Spleen (tissue), 7 donors: ENCODE measurements around the gene LCP2.

ENCODE experiments used
- POLR2A ChIP-seq, 3 donors: fragments of 450-650 bp; IDR thresholded peaks; one replicate each; pipeline ENCODE4 v1.5.1; 2017; ENCODE audit warnings: antibody characterized with exemption in 3 of 3, mild to moderate bottlenecking in 1 of 3
- POLR2AphosphoS5 ChIP-seq, 3 donors: sonication (generic); formaldehyde crosslinking; IDR thresholded peaks; one replicate each; pipeline ENCODE4 v1.5.1; 2017; ENCODE audit warnings: antibody characterized with exemption in 3 of 3
- TF ChIP-seq, protein P1 (sequence below), 11 experiments: fragments of 200-600 bp in 7 of 11; fragments of 450-650 bp in 4 of 11; sonication (generic) in 4 of 11; IDR thresholded peaks in 8 of 11; conservative IDR thresholded peaks in 3 of 11; 1 replicate in 7 of 11; 2 replicates in 4 of 11; pipeline versions ENCODE4 v1.4.0 to v1.8.0; 2016 to 2021; ENCODE audit warnings: antibody characterized with exemption in 11 of 11, inconsistent platforms in 4 of 11, mild to moderate bottlenecking in 1 of 11
- donor health status: DM: no; HTN: no; CAD: no; lungs with moderate emphysema.
- donor health status: DM: no; HTN: no; CAD: no.
- donor health status: DM: no; HTN: no; CAD: no.

DNA sequence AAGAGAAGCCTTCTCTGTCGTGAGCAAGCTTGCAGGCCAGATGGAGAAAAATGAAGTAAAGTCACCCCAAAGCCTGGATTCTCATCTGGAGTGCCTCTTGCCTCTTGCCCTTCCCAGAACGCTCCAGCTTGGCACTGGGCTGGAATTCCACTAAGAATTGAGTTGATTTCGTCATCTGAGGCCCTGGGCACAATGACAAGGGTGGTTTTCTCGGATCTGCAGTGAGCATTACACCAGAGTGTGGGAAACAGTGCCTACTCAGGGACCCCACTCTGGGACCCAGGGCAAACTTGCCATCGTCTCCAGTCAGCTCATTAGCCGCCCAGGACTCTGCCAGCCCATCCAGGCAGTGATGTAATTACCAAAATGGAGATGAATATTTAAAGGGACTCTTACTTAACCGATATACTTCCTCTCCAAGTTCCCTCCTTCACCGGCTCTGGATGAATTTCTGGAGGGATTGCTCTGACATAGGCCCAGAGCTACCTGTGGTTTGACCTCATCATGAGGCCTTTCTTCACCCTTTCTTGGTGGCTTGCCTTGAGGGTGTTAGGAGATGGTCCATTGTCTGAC, 44.7 kb upstream of the LCP2 start:
- TF ChIP-seq, protein P1, sequence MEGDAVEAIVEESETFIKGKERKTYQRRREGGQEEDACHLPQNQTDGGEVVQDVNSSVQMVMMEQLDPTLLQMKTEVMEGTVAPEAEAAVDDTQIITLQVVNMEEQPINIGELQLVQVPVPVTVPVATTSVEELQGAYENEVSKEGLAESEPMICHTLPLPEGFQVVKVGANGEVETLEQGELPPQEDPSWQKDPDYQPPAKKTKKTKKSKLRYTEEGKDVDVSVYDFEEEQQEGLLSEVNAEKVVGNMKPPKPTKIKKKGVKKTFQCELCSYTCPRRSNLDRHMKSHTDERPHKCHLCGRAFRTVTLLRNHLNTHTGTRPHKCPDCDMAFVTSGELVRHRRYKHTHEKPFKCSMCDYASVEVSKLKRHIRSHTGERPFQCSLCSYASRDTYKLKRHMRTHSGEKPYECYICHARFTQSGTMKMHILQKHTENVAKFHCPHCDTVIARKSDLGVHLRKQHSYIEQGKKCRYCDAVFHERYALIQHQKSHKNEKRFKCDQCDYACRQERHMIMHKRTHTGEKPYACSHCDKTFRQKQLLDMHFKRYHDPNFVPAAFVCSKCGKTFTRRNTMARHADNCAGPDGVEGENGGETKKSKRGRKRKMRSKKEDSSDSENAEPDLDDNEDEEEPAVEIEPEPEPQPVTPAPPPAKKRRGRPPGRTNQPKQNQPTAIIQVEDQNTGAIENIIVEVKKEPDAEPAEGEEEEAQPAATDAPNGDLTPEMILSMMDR (IDR thresholded peaks at IDR 0.05 in 8 of 11, conservative IDR thresholded peaks at IDR 0.05 in 3 of 11): no peak
- TF ChIP-seq POLR2AphosphoS5 (IDR thresholded peaks at IDR 0.05) (no peak), POLR2A (IDR thresholded peaks at IDR 0.05) (no peak)
